HepG2 (cell line): ENCODE results near the gene CPLANE1. TPM values are rescaled to one million over a fixed set of nuclear protein-coding genes. Genes with fewer than 3 reads are reported as not detected.

ENCODE experiments used
- ATAC-seq: fragments of 200-7000 bp; cut with Tn5 transposase; 3 replicates; pipeline ENCODE4 v1.9.1; 2020; ENCODE audit warnings: mild to moderate bottlenecking, moderate library complexity
- BruUV-seq: library from RNA; stranded (reverse); fragments of 400-500 nt; replicated peaks from 2 replicates; lab custom pipeline; 2021; lab: Mats Ljungman, UMichigan
- CTCF ChIA-PET: fragments of 300-600 bp; formaldehyde crosslinking; extraction: SDS; loops from one replicate; lab custom pipeline; 2021; ENCODE audit warnings: low total read pairs, inconsistent platforms, low intra/inter-chr PET ratio; lab: Yijun Ruan, JAX
- POLR2A ChIA-PET: fragments of 350-600 bp; sonication (Branson Sonifier 250); formaldehyde crosslinking; loops from one replicate; lab custom pipeline; 2020; ENCODE audit warnings: antibody characterized with exemption, inconsistent platforms; lab: Yijun Ruan, JAX
- DNase-seq: peaks from one replicate; pipeline ENCODE4 v3.0.0-alpha.2; 2015; ENCODE audit warnings: low spot score
- FAIRE-seq: peaks from 3 replicates; lab custom pipeline; 2011; peaks lifted over from hg19 to GRCh38; lab: Jason Lieb, UNC
- H2AFZ ChIP-seq: one replicate; pipeline ENCODE4 v1.6.1; 2011; ENCODE audit warnings: low read length, inconsistent platforms
- H3K27ac ChIP-seq: fragments of 300-600 bp; 3 replicates; pipeline ENCODE4 v1.8.0; 2011; ENCODE audit warnings: mixed run types, mild to moderate bottlenecking, mixed read lengths, low read length, inconsistent platforms; ENCODE audit not compliant: insufficient read depth; ENCODE audit errors: extremely low read length
- H3K27me3 ChIP-seq, 2 experiments: fragments of 200-600 bp in 1 of 2; 2 replicates in 1 of 2; 3 replicates in 1 of 2; pipeline versions ENCODE4 v1.6.0 to v1.8.0; 2011; ENCODE audit warnings: low read length in 2 of 2, mild to moderate bottlenecking in 2 of 2, moderate library complexity in 2 of 2, inconsistent platforms in 1 of 2; ENCODE audit not compliant: insufficient read depth in 2 of 2, control insufficient read depth in 1 of 2
- H3K36me3 ChIP-seq, 2 experiments: fragments of 200-600 bp in 1 of 2; replicated peaks in 1 of 2; 2 replicates in 1 of 2; 3 replicates in 1 of 2; pipeline versions ENCODE4 v1.5.1 to v1.8.0; 2011; ENCODE audit warnings: low read length in 2 of 2, inconsistent platforms in 1 of 2; ENCODE audit not compliant: insufficient read depth in 2 of 2, control insufficient read depth in 1 of 2
- H3K4me1 ChIP-seq: 2 replicates; pipeline ENCODE4 v1.5.1; 2012; ENCODE audit warnings: low read length, inconsistent platforms; ENCODE audit not compliant: insufficient read depth
- H3K4me2 ChIP-seq: 2 replicates; pipeline ENCODE4 v1.6.0; 2011; ENCODE audit warnings: low read depth, low read length, inconsistent platforms
- H3K4me3 ChIP-seq, 3 experiments: fragments of 200-600 bp in 1 of 3; sonication (generic), shearing (Covaris generic) in 1 of 3; replicated peaks in 1 of 3; 2 replicates each; pipeline ENCODE4 v1.5.1; 2011 to 2016; ENCODE audit warnings: low read length in 3 of 3, inconsistent platforms in 2 of 3, low read depth in 2 of 3, mild to moderate bottlenecking in 2 of 3, control low read depth in 1 of 3, mixed read lengths in 1 of 3; ENCODE audit not compliant: insufficient read depth in 1 of 3
- H3K79me2 ChIP-seq: one replicate; pipeline ENCODE4 v1.6.1; 2011; ENCODE audit warnings: low read length, inconsistent platforms; ENCODE audit not compliant: insufficient read depth
- H3K9ac ChIP-seq: 2 replicates; pipeline ENCODE4 v1.6.0; 2011; ENCODE audit warnings: mild to moderate bottlenecking, low read depth, low read length, inconsistent platforms; ENCODE audit not compliant: insufficient read depth
- H3K9me3 ChIP-seq: 2 replicates; pipeline ENCODE4 v1.5.1; 2012; ENCODE audit warnings: mild to moderate bottlenecking, low read length
- H4K20me1 ChIP-seq: 2 replicates; pipeline ENCODE4 v1.6.0; 2011; ENCODE audit warnings: inconsistent platforms, mild to moderate bottlenecking, low read length, moderate library complexity; ENCODE audit not compliant: insufficient read depth
- ATF7 ChIP-seq, 2 experiments: fragments of 450-650 bp in 1 of 2; sonication (generic) in 1 of 2; formaldehyde crosslinking in 1 of 2; IDR thresholded peaks; 2 replicates each; pipeline versions ENCODE4 v1.4.0 to v1.6.1; 2016 to 2020; ENCODE audit warnings: antibody characterized with exemption in 1 of 2, mild to moderate bottlenecking in 1 of 2, missing genetic modification reagents in 1 of 2
- BCL6 ChIP-seq: IDR thresholded peaks from 2 replicates; pipeline ENCODE4 v1.6.1; 2016; ENCODE audit warnings: missing genetic modification reagents, missing compliant biosample characterization
- FOXA3 ChIP-seq: IDR thresholded peaks from 2 replicates; pipeline ENCODE4 v1.6.1; 2016; ENCODE audit warnings: missing genetic modification reagents, missing compliant biosample characterization
- FOXO1 ChIP-seq: sonication (generic); formaldehyde crosslinking; IDR thresholded peaks from 2 replicates; pipeline ENCODE4 v1.4.0; 2020; ENCODE audit warnings: missing genetic modification reagents
- FOXP1 ChIP-seq, 2 experiments: fragments of 450-650 bp in 1 of 2; IDR thresholded peaks; 2 replicates each; pipeline ENCODE4 v1.6.1; 2017 to 2018; ENCODE audit warnings: antibody characterized with exemption in 1 of 2
- HMG20A ChIP-seq: IDR thresholded peaks from 2 replicates; pipeline ENCODE4 v1.6.1; 2016; ENCODE audit warnings: borderline replicate concordance
- MTF2 ChIP-seq: sonication (generic); formaldehyde crosslinking; IDR thresholded peaks from 2 replicates; pipeline ENCODE4 v1.5.0; 2020; ENCODE audit warnings: missing genetic modification reagents, borderline replicate concordance
- NFRKB ChIP-seq: fragments of 450-650 bp; IDR thresholded peaks from 2 replicates; pipeline ENCODE4 v1.6.1; 2017
- NR2F2 ChIP-seq: IDR thresholded peaks from 2 replicates; pipeline ENCODE4 v1.6.1; 2012; ENCODE audit warnings: low read depth, inconsistent platforms, borderline replicate concordance
- SOX13 ChIP-seq, 3 experiments: fragments of 450-650 bp in 1 of 3; sonication (generic) in 1 of 3; formaldehyde crosslinking in 1 of 3; IDR thresholded peaks in 2 of 3; conservative IDR thresholded peaks in 1 of 3; 2 replicates each; pipeline versions ENCODE4 v1.5.0 to v1.6.1; 2016 to 2020; ENCODE audit warnings: antibody characterized with exemption in 1 of 3, mild to moderate bottlenecking in 1 of 3, missing compliant biosample characterization in 1 of 3, missing genetic modification reagents in 1 of 3, moderate library complexity in 1 of 3
- ZFYVE20 ChIP-seq: sonication (generic); formaldehyde crosslinking; IDR thresholded peaks from 2 replicates; pipeline ENCODE4 v1.8.0; 2023; ENCODE audit warnings: low read depth, mild to moderate bottlenecking, moderate library complexity, missing genetic modification reagents, borderline replicate concordance
- WGBS: methylation state at CpG from one replicate; pipeline ENCODE4 v1.1.6; 2017; ENCODE audit warnings: low lambda C conversion rate; 5-methylcytosine and 5-hydroxymethylcytosine counted together
- in situ Hi-C: cut with HindIII; loops from 2 replicates; pipeline ENCODE4 v1.10.0; 2017; ENCODE audit warnings: low pct_unique_long_range_greater_than_20kb; ENCODE audit not compliant: extremely low pct_ligation_motif_present
- intact Hi-C: fragments of 100-400 bp; cut with micrococcal nuclease; formaldehyde crosslinking; loops from one replicate; pipeline ENCODE4 v1.10.0; 2022; ENCODE audit not compliant: unreplicated experiment
- polyA plus RNA-seq, 8 experiments: library from polyadenylated mRNA; depleted of rRNA in 3 of 8; stranded (reverse) in 7 of 8; unstranded in 1 of 8; fragments of >200 nt; fragmentation: Illumina TruSeq in 4 of 8; extraction: Trizol in 4 of 8; gene quantifications; 2 replicates each; pipeline versions ENCODE4 v1.2.1 to v1.2.3, GENCODE V29; 2011 to 2016; ENCODE audit warnings: low read depth in 4 of 8, missing spikeins in 1 of 8, mixed read lengths in 1 of 8; ENCODE audit not compliant: insufficient read depth in 1 of 8
- total RNA-seq, 5 experiments: library from RNA; depleted of rRNA; stranded (reverse); fragments of >200 nt; fragmentation: Illumina TruSeq; extraction: Trizol; gene quantifications; 2 replicates each; pipeline ENCODE4 v1.2.3, GENCODE V29; 2016; ENCODE audit warnings: low read depth in 1 of 5
- TF ChIP-seq, protein P1 (sequence below): sonication (generic); formaldehyde crosslinking; IDR thresholded peaks from 2 replicates; pipeline ENCODE4 v1.4.0; 2020; ENCODE audit warnings: missing genetic modification reagents

CPLANE1 gene
- total and polyA plus RNA-seq, 2 of the 13 experiments (the other 11 are each of a cell fraction or from before 2014, with no cell fraction given) = 6.3 to 9.9 TPM

DNA sequence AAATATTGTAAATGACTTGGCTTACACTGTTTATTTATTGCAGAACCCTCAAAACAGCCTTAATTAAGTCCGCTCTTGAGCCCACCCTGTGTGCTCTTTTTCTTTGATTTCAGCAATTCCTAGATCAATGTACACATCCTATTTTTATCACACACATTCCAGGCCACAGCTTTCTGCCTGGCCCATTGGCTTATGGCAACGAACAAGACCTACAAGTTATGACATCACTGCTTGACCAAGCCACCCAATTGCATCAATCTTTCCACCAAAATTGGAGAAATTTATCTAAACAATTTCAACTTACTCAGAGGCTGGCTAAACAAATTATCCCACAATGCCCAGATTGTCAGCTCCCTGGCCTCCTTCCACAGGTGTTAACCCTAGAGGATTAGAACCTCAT is 158.4 kb downstream of the CPLANE1 start:
- POLR2A ChIA-PET = no interaction called here
- no TSS peak for BruUV-seq
- in situ Hi-C loops = no loop called here
- ATAC-seq = no peak
- no peak overlapping the region for H2AFZ ChIP-seq
- H3K27me3 ChIP-seq = peaks cover 0 to 11% of the 10 kb centered on the region in 2 experiments; a peak in 2 of 5 replicates
- intact Hi-C loops = no loop called here
- TF ChIP-seq NFRKB (no peak), ATF7 (IDR thresholded peaks at IDR 0.05) (0 out of 2 replicates have a peak, but pooled peaks have one; percentile 21), ATF7 (CRISPR knock-in tag; IDR thresholded peaks at IDR 0.05) (no peak)
- TF ChIP-seq, all 625 proteins: peak for 1
- CTCF ChIA-PET = no interaction called here
- no peaks in the 10 kb centered on the region for H3K79me2 ChIP-seq
- no peak overlapping the region for H3K27ac ChIP-seq
- 90% methylated on average over 2 of the region's 2 CpGs for WGBS
- no peaks in the 10 kb centered on the region for H4K20me1 ChIP-seq
- no peaks in the 10 kb centered on the region for H3K9me3 ChIP-seq
- no peak overlapping the region for H3K9ac ChIP-seq
- no peak overlapping the region for H3K4me3 ChIP-seq
- FAIRE-seq (no peak), DNase-seq (no peak)
- H3K36me3 ChIP-seq = no peaks in the 10 kb centered on the region
- H3K4me1 ChIP-seq = peaks cover 22% of the 10 kb centered on the region
- no peak overlapping the region for H3K4me2 ChIP-seq

DNA sequence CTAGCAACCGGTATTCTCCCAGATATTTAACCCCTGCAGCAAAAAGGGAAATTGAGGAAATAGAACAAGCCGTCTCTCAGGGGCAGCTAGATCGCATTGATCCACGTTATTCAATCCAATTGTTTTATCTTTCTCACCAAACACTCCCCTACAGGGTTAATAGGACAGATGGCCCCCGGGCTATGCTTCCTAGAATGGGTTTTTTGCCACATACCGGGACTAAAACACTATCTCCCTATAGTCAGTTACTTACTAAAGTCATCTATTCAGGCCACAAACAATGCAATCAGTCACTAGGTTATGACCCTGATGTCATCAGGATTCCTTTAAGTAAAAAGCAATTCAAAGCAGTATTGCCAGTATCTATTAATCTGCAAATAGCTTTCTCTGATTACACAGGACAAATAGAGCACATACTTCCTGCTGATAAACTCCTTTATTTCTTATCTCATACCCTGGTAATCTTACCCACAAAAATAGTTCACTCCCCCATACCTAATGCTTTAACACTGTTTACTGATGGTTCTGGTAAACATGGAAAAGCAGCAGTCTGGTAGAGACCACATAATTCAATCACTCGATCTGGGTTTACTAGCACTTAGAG is 159.0 kb downstream of the CPLANE1 start:
- Histone ChIP-seq H3K36me3 (no peaks in the 10 kb centered on the region), H3K79me2 (no peaks in the 10 kb centered on the region), H3K4me3 (no peak overlapping the region), H2AFZ (no peak overlapping the region), H3K9ac (no peak overlapping the region), H4K20me1 (no peaks in the 10 kb centered on the region), H3K4me2 (no peak overlapping the region), H3K27ac (no peak overlapping the region), H3K9me3 (no peaks in the 10 kb centered on the region), H3K27me3 (peaks cover 0 to 11% of the 10 kb centered on the region in 2 experiments; a peak in 2 of 5 replicates), H3K4me1 (peaks cover 22% of the 10 kb centered on the region)
- WGBS = 57% methylated on average over 7 of the region's 7 CpGs
- ATAC-seq (no peak), DNase-seq (peak; percentile 84), FAIRE-seq (no peak)
- CTCF ChIA-PET = no interaction called here
- POLR2A ChIA-PET = no interaction called here
- no TSS peak for BruUV-seq
- intact Hi-C loops (no loop called here), in situ Hi-C loops (no loop called here)
- TF ChIP-seq NR2F2 (peak; percentile 72), HMG20A (CRISPR knock-in tag) (peak; percentile 46; the same call in 1 of the 2 replicates), BCL6 (CRISPR knock-in tag) (peak; percentile 39; the same call in 1 of the 2 replicates), FOXO1 (CRISPR knock-in tag) (no peak), FOXA3 (CRISPR knock-in tag) (peak; percentile 65), MTF2 (CRISPR knock-in tag) (no peak), FOXP1 (IDR thresholded peaks at IDR 0.05) (no peak), FOXP1 (CRISPR knock-in tag; IDR thresholded peaks at IDR 0.05) (peak; percentile 51; the same call in 1 of the 2 replicates), ZFYVE20 (CRISPR knock-in tag) (no peak), SOX13 (IDR thresholded peaks at IDR 0.05) (0 out of 2 replicates have a peak, but pooled peaks have one; percentile 54), SOX13 (CRISPR knock-in tag; conservative IDR thresholded peaks at IDR 0.05 in 1 of 2, IDR thresholded peaks at IDR 0.05 in 1 of 2) (peak in 1 of 2 experiments; percentile 95; a peak in 2 of 4 replicates)
- TF ChIP-seq, protein P1, sequence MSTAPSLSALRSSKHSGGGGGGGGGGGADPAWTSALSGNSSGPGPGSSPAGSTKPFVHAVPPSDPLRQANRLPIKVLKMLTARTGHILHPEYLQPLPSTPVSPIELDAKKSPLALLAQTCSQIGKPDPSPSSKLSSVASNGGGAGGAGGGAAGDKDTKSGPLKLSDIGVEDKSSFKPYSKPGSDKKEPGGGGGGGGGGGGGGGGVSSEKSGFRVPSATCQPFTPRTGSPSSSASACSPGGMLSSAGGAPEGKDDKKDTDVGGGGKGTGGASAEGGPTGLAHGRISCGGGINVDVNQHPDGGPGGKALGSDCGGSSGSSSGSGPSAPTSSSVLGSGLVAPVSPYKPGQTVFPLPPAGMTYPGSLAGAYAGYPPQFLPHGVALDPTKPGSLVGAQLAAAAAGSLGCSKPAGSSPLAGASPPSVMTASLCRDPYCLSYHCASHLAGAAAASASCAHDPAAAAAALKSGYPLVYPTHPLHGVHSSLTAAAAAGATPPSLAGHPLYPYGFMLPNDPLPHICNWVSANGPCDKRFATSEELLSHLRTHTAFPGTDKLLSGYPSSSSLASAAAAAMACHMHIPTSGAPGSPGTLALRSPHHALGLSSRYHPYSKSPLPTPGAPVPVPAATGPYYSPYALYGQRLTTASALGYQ = peak; percentile 61; the same call in 1 of the 2 replicates
